IMR-90 (cell line): ENCODE results near the gene LRP1-AS. TPM values are rescaled to one million over a fixed set of nuclear protein-coding genes. Genes with fewer than 3 reads are reported as not detected.

Experiments used
- ATAC-seq: fragments of 200-7000 bp; cut with Tn5 transposase; 2 replicates; pipeline ENCODE4 v1.9.1; 2020; ENCODE audit warnings: low read depth, mild to moderate bottlenecking, moderate library complexity
- BruUV-seq: library from RNA; stranded (reverse); fragments of 400-500 nt; replicated peaks from 2 replicates; lab custom pipeline; 2021; lab: Mats Ljungman, UMichigan
- CTCF ChIA-PET: fragments of 300-600 bp; formaldehyde crosslinking; extraction: SDS; loops from one replicate; lab custom pipeline; 2021; ENCODE audit warnings: antibody characterized with exemption; lab: Yijun Ruan, JAX
- POLR2A ChIA-PET: fragments of 300-600 bp; sonication (Branson Sonifier 250); formaldehyde crosslinking; loops from one replicate; lab custom pipeline; 2022; ENCODE audit warnings: antibody characterized with exemption; ENCODE audit not compliant: unreplicated experiment; lab: Charles Lee
- DNase-seq: peaks from one replicate; pipeline ENCODE4 v3.0.0; 2013
- H2AFZ ChIP-seq: replicated peaks from 2 replicates; pipeline ENCODE3; 2013; ENCODE audit warnings: low read length, mild to moderate bottlenecking; ENCODE audit not compliant: poor library complexity
- H2AK5ac ChIP-seq: 2 replicates; pipeline ENCODE4 v1.6.1; 2013; ENCODE audit warnings: low read depth, low read length, inconsistent platforms
- H2AK9ac ChIP-seq: replicated peaks from 2 replicates; pipeline ENCODE3; 2013; ENCODE audit warnings: mild to moderate bottlenecking, low read depth, low read length, moderate library complexity; ENCODE audit not compliant: poor library complexity
- H2BK120ac ChIP-seq: 2 replicates; pipeline ENCODE4 v1.6.1; 2013; ENCODE audit warnings: low read depth, low read length, inconsistent platforms
- H2BK15ac ChIP-seq: 3 replicates; pipeline ENCODE4 v1.6.1; 2013; ENCODE audit warnings: low read depth, low read length, inconsistent platforms
- H2BK20ac ChIP-seq: 2 replicates; pipeline ENCODE4 v1.6.1; 2013; ENCODE audit warnings: low read depth, mild to moderate bottlenecking, inconsistent platforms, low read length, moderate library complexity
- H2BK5ac ChIP-seq: 2 replicates; pipeline ENCODE4 v1.6.1; 2013; ENCODE audit warnings: mild to moderate bottlenecking, low read depth, low read length, inconsistent platforms; ENCODE audit not compliant: poor library complexity, severe bottlenecking
- H3K14ac ChIP-seq: replicated peaks from 2 replicates; pipeline ENCODE4 v1.6.1; 2013; ENCODE audit warnings: low read depth, low read length, inconsistent platforms
- H3K18ac ChIP-seq: 2 replicates; pipeline ENCODE4 v1.6.1; 2013; ENCODE audit warnings: low read depth, low read length, control low read depth
- H3K23ac ChIP-seq: 2 replicates; pipeline ENCODE4 v1.6.1; 2013; ENCODE audit warnings: low read depth, low read length, inconsistent platforms
- H3K27ac ChIP-seq: 2 replicates; pipeline ENCODE4 v1.5.1; 2013; ENCODE audit warnings: mild to moderate bottlenecking, control low read depth, low read length; ENCODE audit not compliant: insufficient read depth
- H3K27me3 ChIP-seq: 2 replicates; pipeline ENCODE4 v1.6.1; 2013; ENCODE audit warnings: low read length; ENCODE audit not compliant: control insufficient read depth, insufficient read depth
- H3K36me3 ChIP-seq: 2 replicates; pipeline ENCODE4 v1.6.1; 2013; ENCODE audit warnings: low read length, mixed read lengths; ENCODE audit not compliant: control insufficient read depth, insufficient read depth
- H3K4ac ChIP-seq: 2 replicates; pipeline ENCODE4 v1.6.1; 2013; ENCODE audit warnings: low read depth, low read length, inconsistent platforms
- H3K4me1 ChIP-seq: 2 replicates; pipeline ENCODE4 v1.6.1; 2013; ENCODE audit warnings: low read length, mixed read lengths; ENCODE audit not compliant: control insufficient read depth, insufficient read depth
- H3K4me2 ChIP-seq: 2 replicates; pipeline ENCODE4 v1.6.1; 2013; ENCODE audit warnings: low read depth, mild to moderate bottlenecking, control low read depth, low read length, moderate library complexity
- H3K4me3 ChIP-seq: 2 replicates; pipeline ENCODE4 v1.5.1; 2013; ENCODE audit warnings: low read depth, mild to moderate bottlenecking, control low read depth, low read length, moderate library complexity; ENCODE audit not compliant: insufficient read depth
- H3K56ac ChIP-seq: 2 replicates; pipeline ENCODE4 v1.6.1; 2013; ENCODE audit warnings: low read length, inconsistent platforms; ENCODE audit not compliant: insufficient read depth; ENCODE audit errors: extremely low read depth
- H3K79me1 ChIP-seq, 2 experiments: 2 replicates each; pipeline ENCODE4 v1.6.1; 2013; ENCODE audit warnings: low read length in 2 of 2, inconsistent platforms in 1 of 2, low read depth in 1 of 2
- H3K9ac ChIP-seq: 2 replicates; pipeline ENCODE4 v1.6.1; 2013; ENCODE audit warnings: low read depth, low read length, control low read depth
- H3K9me1 ChIP-seq: 2 replicates; pipeline ENCODE4 v1.6.1; 2013; ENCODE audit warnings: low read length, inconsistent platforms; ENCODE audit not compliant: insufficient read depth
- H3K9me3 ChIP-seq: 2 replicates; pipeline ENCODE4 v1.6.1; 2013; ENCODE audit warnings: low read length; ENCODE audit not compliant: control insufficient read depth, insufficient read depth
- H4K20me1 ChIP-seq: 2 replicates; pipeline ENCODE4 v1.6.1; 2013; ENCODE audit warnings: low read length, inconsistent platforms; ENCODE audit not compliant: insufficient read depth
- H4K5ac ChIP-seq: 2 replicates; pipeline ENCODE4 v1.6.1; 2013; ENCODE audit warnings: mild to moderate bottlenecking, low read depth, low read length, control low read depth
- H4K8ac ChIP-seq, 2 experiments: 2 replicates each; pipeline ENCODE4 v1.6.1; 2013; ENCODE audit warnings: low read depth in 2 of 2, low read length in 2 of 2, control low read depth in 1 of 2, inconsistent platforms in 1 of 2
- H4K91ac ChIP-seq: 2 replicates; pipeline ENCODE4 v1.6.1; 2013; ENCODE audit warnings: low read depth, low read length, inconsistent platforms; ENCODE audit not compliant: insufficient read depth
- BHLHE40 ChIP-seq: fragments of 150-350 bp; IDR thresholded peaks from 2 replicates; pipeline ENCODE4 v1.6.1; 2016; ENCODE audit warnings: mild to moderate bottlenecking, low read depth, low read length
- CEBPB ChIP-seq: IDR thresholded peaks from 2 replicates; pipeline ENCODE4 v1.6.1; 2012; ENCODE audit warnings: low read depth, low read length, improper control_type of control experiment
- CHD1 ChIP-seq: IDR thresholded peaks from 2 replicates; pipeline ENCODE4 v1.6.1; 2012; ENCODE audit warnings: low read depth, low read length, improper control_type of control experiment
- FOS ChIP-seq: fragments of 150-350 bp; IDR thresholded peaks from 2 replicates; pipeline ENCODE4 v1.6.1; 2016; ENCODE audit warnings: low read depth, low read length
- MAFK ChIP-seq: IDR thresholded peaks from 2 replicates; pipeline ENCODE4 v1.6.1; 2012; ENCODE audit warnings: low read depth, low read length, improper control_type of control experiment
- MAZ ChIP-seq: IDR thresholded peaks from 2 replicates; pipeline ENCODE4 v1.6.1; 2012; ENCODE audit warnings: low read depth, mild to moderate bottlenecking, low read length, improper control_type of control experiment, moderate library complexity, borderline replicate concordance
- MXI1 ChIP-seq: IDR thresholded peaks from 2 replicates; pipeline ENCODE4 v1.6.1; 2012; ENCODE audit warnings: low read depth, mild to moderate bottlenecking, low read length, moderate library complexity, borderline replicate concordance
- NFE2L2 ChIP-seq: fragments of 150-350 bp; IDR thresholded peaks from 2 replicates; pipeline ENCODE4 v1.6.1; 2016; ENCODE audit warnings: low read depth, mild to moderate bottlenecking, low read length
- POLR2A ChIP-seq: IDR thresholded peaks from 2 replicates; pipeline ENCODE4 v1.6.1; 2012; ENCODE audit warnings: mild to moderate bottlenecking, low read depth, low read length
- RAD21 ChIP-seq: IDR thresholded peaks from 2 replicates; pipeline ENCODE4 v1.6.1; 2012; ENCODE audit warnings: low read length, improper control_type of control experiment
- RCOR1 ChIP-seq: IDR thresholded peaks from 2 replicates; pipeline ENCODE4 v1.6.1; 2012; ENCODE audit warnings: mild to moderate bottlenecking, low read length, improper control_type of control experiment; ENCODE audit not compliant: insufficient replicate concordance
- RFX5 ChIP-seq: IDR thresholded peaks from 2 replicates; pipeline ENCODE4 v1.8.0; 2012; ENCODE audit warnings: low read depth, mild to moderate bottlenecking, low read length, moderate library complexity
- SMC3 ChIP-seq: fragments of 150-350 bp; IDR thresholded peaks from 2 replicates; pipeline ENCODE4 v1.6.1; 2016; ENCODE audit warnings: low read depth, mild to moderate bottlenecking, antibody characterized with exemption, low read length, moderate library complexity
- WGBS, 2 experiments: methylation state at CpG; one replicate each; pipeline versions ENCODE4 v1.1.5 to v1.1.7; 2013; ENCODE audit warnings: missing lambda C conversion rate in 2 of 2; ENCODE audit not compliant: insufficient read length in 1 of 2; ENCODE audit errors: extremely low coverage in 2 of 2; 5-methylcytosine and 5-hydroxymethylcytosine counted together
- dilution Hi-C: fragments of 300-500 bp; cut with HindIII; formaldehyde crosslinking; loops from one replicate; pipeline ENCODE4 v1.14.3; 2018; ENCODE audit warnings: low sequenced_read_pairs; ENCODE audit not compliant: unreplicated experiment
- in situ Hi-C: fragments of 300-500 bp; cut with MboI; formaldehyde crosslinking; loops from 3 replicates; pipeline ENCODE4 v1.14.3; 2019; ENCODE audit warnings: low sequenced_read_pairs, inconsistent platforms, mixed read lengths
- intact Hi-C: fragments of 100-400 bp; cut with micrococcal nuclease; formaldehyde crosslinking; loops from 2 replicates; pipeline ENCODE4 v1.10.0; 2022
- polyA plus RNA-seq, 3 experiments: library from polyadenylated mRNA; depleted of rRNA; stranded (reverse); fragments of >200 nt; gene quantifications; 2 replicates each; pipeline ENCODE4 v1.2.3, GENCODE V29; 2012; ENCODE audit warnings: low replicate concordance in 1 of 3
- total RNA-seq: library from RNA; depleted of rRNA; stranded (reverse); fragments of >200 nt; gene quantifications from 2 replicates; pipeline ENCODE4 v1.2.3, GENCODE V29; 2012
- TF ChIP-seq, protein P1 (sequence below): fragments of 150-350 bp; IDR thresholded peaks from 2 replicates; pipeline ENCODE4 v1.6.1; 2017; ENCODE audit warnings: mild to moderate bottlenecking, antibody characterized with exemption, low read length, low read depth
- TF ChIP-seq, protein P2 (sequence below): conservative IDR thresholded peaks from 2 replicates; pipeline ENCODE4 v1.5.1; 2012; ENCODE audit warnings: mild to moderate bottlenecking, low read depth, low read length, improper control_type of control experiment
- TF ChIP-seq, protein P3 (sequence below): fragments of 150-350 bp; IDR thresholded peaks from 2 replicates; pipeline ENCODE4 v1.6.1; 2016; ENCODE audit warnings: low read depth, mild to moderate bottlenecking, low read length, moderate library complexity, borderline replicate concordance

The LRP1-AS gene
- total and polyA plus RNA-seq, 2 of the 4 experiments (the other 2 are of a cell fraction), result not detected

DNA sequence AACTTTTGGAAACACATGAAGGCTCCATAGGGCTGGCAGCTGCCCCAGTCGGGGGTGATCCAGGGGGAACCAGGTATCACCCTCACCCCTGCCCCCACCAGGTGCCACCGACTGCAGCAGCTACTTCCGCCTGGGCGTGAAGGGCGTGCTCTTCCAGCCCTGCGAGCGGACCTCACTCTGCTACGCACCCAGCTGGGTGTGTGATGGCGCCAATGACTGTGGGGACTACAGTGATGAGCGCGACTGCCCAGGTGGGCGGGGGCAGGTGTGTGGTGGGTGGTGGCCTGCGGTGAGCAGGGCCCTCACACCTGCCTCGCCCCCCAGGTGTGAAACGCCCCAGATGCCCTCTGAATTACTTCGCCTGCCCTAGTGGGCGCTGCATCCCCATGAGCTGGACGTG, 46.8 kb upstream of the LRP1-AS start:
- no peak overlapping the region for H3K27ac ChIP-seq
- DNase-seq (no peak), ATAC-seq (no peak)
- H4K8ac ChIP-seq, result no peak overlapping the region
- in situ Hi-C loops (no loop called here), intact Hi-C loops (no loop called here), dilution Hi-C loops (no loop called here)
- peaks cover 7% of the 10 kb centered on the region; the same call in 1 of the 2 replicates for H3K9me1 ChIP-seq
- H3K9me3 ChIP-seq, result no peaks in the 10 kb centered on the region
- H3K14ac ChIP-seq, result no peak overlapping the region
- no peak overlapping the region for H2BK120ac ChIP-seq
- no peak overlapping the region for H3K9ac ChIP-seq
- no peak overlapping the region for H3K23ac ChIP-seq
- no peak overlapping the region for H2BK15ac ChIP-seq
- peaks cover 100% of the 10 kb centered on the region for H3K36me3 ChIP-seq
- TF ChIP-seq FOS (no peak), MAZ (no peak), BHLHE40 (no peak), MXI1 (no peak), SMC3 (no peak), CEBPB (no peak), RCOR1 (no peak), RFX5 (no peak), RAD21 (no peak), MAFK (no peak), NFE2L2 (no peak), CHD1 (no peak), POLR2A (no peak)
- TF ChIP-seq, protein P1, sequence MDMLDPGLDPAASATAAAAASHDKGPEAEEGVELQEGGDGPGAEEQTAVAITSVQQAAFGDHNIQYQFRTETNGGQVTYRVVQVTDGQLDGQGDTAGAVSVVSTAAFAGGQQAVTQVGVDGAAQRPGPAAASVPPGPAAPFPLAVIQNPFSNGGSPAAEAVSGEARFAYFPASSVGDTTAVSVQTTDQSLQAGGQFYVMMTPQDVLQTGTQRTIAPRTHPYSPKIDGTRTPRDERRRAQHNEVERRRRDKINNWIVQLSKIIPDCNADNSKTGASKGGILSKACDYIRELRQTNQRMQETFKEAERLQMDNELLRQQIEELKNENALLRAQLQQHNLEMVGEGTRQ, result no peak
- TF ChIP-seq, protein P2, sequence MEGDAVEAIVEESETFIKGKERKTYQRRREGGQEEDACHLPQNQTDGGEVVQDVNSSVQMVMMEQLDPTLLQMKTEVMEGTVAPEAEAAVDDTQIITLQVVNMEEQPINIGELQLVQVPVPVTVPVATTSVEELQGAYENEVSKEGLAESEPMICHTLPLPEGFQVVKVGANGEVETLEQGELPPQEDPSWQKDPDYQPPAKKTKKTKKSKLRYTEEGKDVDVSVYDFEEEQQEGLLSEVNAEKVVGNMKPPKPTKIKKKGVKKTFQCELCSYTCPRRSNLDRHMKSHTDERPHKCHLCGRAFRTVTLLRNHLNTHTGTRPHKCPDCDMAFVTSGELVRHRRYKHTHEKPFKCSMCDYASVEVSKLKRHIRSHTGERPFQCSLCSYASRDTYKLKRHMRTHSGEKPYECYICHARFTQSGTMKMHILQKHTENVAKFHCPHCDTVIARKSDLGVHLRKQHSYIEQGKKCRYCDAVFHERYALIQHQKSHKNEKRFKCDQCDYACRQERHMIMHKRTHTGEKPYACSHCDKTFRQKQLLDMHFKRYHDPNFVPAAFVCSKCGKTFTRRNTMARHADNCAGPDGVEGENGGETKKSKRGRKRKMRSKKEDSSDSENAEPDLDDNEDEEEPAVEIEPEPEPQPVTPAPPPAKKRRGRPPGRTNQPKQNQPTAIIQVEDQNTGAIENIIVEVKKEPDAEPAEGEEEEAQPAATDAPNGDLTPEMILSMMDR, result no peak
- TF ChIP-seq, protein P3, sequence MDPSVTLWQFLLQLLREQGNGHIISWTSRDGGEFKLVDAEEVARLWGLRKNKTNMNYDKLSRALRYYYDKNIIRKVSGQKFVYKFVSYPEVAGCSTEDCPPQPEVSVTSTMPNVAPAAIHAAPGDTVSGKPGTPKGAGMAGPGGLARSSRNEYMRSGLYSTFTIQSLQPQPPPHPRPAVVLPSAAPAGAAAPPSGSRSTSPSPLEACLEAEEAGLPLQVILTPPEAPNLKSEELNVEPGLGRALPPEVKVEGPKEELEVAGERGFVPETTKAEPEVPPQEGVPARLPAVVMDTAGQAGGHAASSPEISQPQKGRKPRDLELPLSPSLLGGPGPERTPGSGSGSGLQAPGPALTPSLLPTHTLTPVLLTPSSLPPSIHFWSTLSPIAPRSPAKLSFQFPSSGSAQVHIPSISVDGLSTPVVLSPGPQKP, result no peak
- ChIA-PET POLR2A (no interaction called here), CTCF (no interaction called here)
- no peak overlapping the region for H3K18ac ChIP-seq
- H3K4me1 ChIP-seq, result no peaks in the 10 kb centered on the region
- H4K20me1 ChIP-seq, result peaks cover 22% of the 10 kb centered on the region
- peaks cover 12 to 26% of the 10 kb centered on the region in 2 experiments for H3K79me1 ChIP-seq
- H2AFZ ChIP-seq, result no peak overlapping the region
- no peak overlapping the region for H4K91ac ChIP-seq
- no peak overlapping the region for H2BK5ac ChIP-seq
- H3K4me2 ChIP-seq, result no peak overlapping the region
- no peak overlapping the region for H3K4ac ChIP-seq
- no peak overlapping the region for H2BK20ac ChIP-seq
- no peak overlapping the region for H2AK9ac ChIP-seq
- H2AK5ac ChIP-seq, result no peak overlapping the region
- H3K27me3 ChIP-seq, result no peaks in the 10 kb centered on the region
- no peak overlapping the region for H4K5ac ChIP-seq
- BruUV-seq, result no TSS peak
- 98% methylated on average over 7 of the region's 18 CpGs; no CpG with 5 or more reads in 1 of the 2 experiments for WGBS, 2 experiments
- no peak overlapping the region for H3K56ac ChIP-seq
- H3K4me3 ChIP-seq, result no peak overlapping the region
